Neural crest cell (in vitro differentiated cells): ENCODE data around the gene CDCA3. TPM values are rescaled to one million over a fixed set of nuclear protein-coding genes. Genes with fewer than 3 reads are reported as not detected.
"Not testable (repeated sequence)": the region's sequence is repeated elsewhere in the genome, so short reads cannot be mapped to it uniquely, and the experiment has no call there.

Experiments
- DNase-seq: peaks from one replicate; pipeline ENCODE4 v3.0.0; 2021; ENCODE audit warnings: low read depth, mixed read lengths, low spot score
- H3K27ac Mint-ChIP-seq: one replicate; pipeline ENCODE4 v1.8.0; 2021; ENCODE audit warnings: mild to moderate bottlenecking, mixed read lengths; ENCODE audit not compliant: unreplicated experiment
- H3K27me3 Mint-ChIP-seq: 2 replicates; pipeline ENCODE4 v1.8.0; 2021; ENCODE audit warnings: low read depth, mild to moderate bottlenecking, mixed read lengths
- H3K36me3 Mint-ChIP-seq: 2 replicates; pipeline ENCODE4 v1.8.0; 2021; ENCODE audit warnings: low read depth, mild to moderate bottlenecking, mixed read lengths
- H3K4me1 Mint-ChIP-seq: 2 replicates; pipeline ENCODE4 v1.8.0; 2021; ENCODE audit warnings: mixed read lengths
- H3K4me3 Mint-ChIP-seq: one replicate; pipeline ENCODE4 v1.8.0; 2021; ENCODE audit warnings: mild to moderate bottlenecking, mixed read lengths
- H3K9me3 Mint-ChIP-seq: 2 replicates; pipeline ENCODE4 v1.8.0; 2021; ENCODE audit warnings: mixed read lengths
- total RNA-seq: library from RNA; stranded (reverse); gene quantifications from 2 replicates; pipeline ENCODE4 v1.2.1, GENCODE V29; 2021
- TF ChIP-seq, protein P1 (sequence below): fragments of 200-600 bp; sonication (generic); conservative IDR thresholded peaks from 2 replicates; pipeline ENCODE4 v1.5.0; 2021; ENCODE audit warnings: antibody characterized with exemption, mild to moderate bottlenecking

The CDCA3 gene
- total RNA-seq, 1 donor from 2014 or later, result 71.7 TPM

DNA sequence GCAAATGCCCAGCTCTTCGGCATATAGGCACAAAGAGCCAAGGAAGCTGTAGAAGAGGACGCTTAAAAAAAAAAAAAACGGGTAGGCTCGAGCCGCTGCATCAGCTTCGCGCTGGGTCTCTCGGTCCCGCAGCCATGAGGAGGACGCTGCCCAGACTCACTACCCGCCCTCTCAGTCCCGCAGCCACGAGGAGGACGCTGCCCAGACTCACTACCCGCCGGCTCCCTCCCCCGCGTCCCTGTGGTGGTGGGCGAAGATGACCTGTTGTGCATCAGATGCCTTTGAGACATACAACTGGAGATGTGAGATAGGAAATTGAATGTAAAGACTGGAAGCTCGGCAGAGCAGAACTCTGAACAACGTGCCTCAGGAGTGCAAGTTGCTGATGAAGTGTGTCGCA, 33.5 kb upstream of the CDCA3 start:
- H3K36me3 Mint-ChIP-seq, result peaks cover 3% of the 10 kb centered on the region
- no peak overlapping the region for H3K4me3 Mint-ChIP-seq
- no peak overlapping the region for H3K27ac Mint-ChIP-seq
- H3K27me3 Mint-ChIP-seq, result no peaks in the 10 kb centered on the region
- peaks cover 12% of the 10 kb centered on the region for H3K4me1 Mint-ChIP-seq
- no peak for DNase-seq
- TF ChIP-seq, protein P1, sequence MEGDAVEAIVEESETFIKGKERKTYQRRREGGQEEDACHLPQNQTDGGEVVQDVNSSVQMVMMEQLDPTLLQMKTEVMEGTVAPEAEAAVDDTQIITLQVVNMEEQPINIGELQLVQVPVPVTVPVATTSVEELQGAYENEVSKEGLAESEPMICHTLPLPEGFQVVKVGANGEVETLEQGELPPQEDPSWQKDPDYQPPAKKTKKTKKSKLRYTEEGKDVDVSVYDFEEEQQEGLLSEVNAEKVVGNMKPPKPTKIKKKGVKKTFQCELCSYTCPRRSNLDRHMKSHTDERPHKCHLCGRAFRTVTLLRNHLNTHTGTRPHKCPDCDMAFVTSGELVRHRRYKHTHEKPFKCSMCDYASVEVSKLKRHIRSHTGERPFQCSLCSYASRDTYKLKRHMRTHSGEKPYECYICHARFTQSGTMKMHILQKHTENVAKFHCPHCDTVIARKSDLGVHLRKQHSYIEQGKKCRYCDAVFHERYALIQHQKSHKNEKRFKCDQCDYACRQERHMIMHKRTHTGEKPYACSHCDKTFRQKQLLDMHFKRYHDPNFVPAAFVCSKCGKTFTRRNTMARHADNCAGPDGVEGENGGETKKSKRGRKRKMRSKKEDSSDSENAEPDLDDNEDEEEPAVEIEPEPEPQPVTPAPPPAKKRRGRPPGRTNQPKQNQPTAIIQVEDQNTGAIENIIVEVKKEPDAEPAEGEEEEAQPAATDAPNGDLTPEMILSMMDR, result no peak
- no peaks in the 10 kb centered on the region for H3K9me3 Mint-ChIP-seq

DNA sequence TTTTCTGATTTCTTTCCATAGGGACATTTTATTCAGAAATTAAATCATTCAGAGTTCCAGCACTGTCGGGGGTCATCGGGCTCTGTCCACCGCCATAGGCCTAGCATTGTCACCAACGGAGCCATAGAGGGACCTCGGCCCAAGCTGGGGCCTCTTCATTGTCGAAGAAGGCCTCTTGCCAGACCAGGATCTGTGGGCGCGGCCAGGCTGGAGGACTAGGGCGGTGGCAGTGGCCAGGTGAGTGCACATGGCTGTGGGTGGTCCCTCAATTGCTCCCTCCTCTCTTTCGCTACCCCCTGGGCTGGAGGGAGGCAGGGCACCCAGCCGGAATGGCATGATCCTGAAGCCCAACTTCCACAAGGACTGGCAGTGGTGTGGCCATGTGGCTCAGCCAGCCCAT, 32.6 kb upstream of the CDCA3 start:
- Mint-ChIP-seq H3K36me3 (peaks cover 3% of the 10 kb centered on the region), H3K27ac (no peak overlapping the region), H3K9me3 (no peaks in the 10 kb centered on the region), H3K4me3 (no peak overlapping the region), H3K27me3 (no peaks in the 10 kb centered on the region), H3K4me1 (peaks cover 12% of the 10 kb centered on the region)
- DNase-seq, result no peak
- TF ChIP-seq, protein P1, result no peak

DNA sequence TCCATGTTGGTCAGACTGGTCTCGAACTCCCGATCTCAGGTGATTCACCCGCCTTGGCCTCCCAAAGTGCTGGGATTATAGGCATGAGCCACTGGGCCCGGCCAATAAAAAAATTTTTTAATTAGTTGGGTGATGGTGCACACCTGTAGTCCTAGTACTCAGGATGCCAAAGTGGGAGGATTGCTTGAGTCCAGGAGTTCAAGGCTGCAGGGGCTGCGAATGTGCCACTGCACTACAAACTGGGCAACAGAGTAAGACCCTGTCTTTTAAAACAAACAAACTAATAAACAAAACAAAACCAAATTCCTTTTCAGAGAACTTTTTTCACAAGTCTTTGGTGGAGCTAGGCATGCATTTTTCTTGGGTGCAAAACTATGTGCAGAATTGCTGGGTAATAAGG, 32.2 kb upstream of the CDCA3 start:
- Mint-ChIP-seq H3K9me3 (no peaks in the 10 kb centered on the region), H3K36me3 (peaks cover under 1% of the 10 kb centered on the region), H3K27me3 (no peaks in the 10 kb centered on the region), H3K4me3 (no peak overlapping the region), H3K4me1 (peaks cover 9% of the 10 kb centered on the region), H3K27ac (no peak overlapping the region)
- no peak for DNase-seq
- TF ChIP-seq, protein P1, result no peak

DNA sequence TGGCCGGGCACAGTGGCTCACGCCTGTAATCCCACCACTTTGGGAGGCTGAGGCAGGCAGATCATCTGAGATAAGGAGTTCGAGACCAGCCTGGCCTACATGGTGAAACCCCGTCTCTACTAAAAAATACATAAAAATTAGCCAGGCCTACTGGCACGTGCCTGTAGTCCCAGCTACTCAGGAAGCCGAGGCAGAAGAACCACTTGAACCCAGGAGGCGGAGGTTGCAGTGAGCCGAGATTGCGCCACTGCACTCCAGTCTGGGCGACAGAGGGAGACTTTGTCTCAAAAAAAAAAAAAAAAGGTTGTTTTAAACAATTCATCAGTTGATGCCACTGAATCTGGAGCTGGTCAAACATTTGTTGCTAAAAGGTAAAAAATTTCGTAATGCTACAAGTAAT, 28.7 kb upstream of the CDCA3 start:
- not testable (repeated sequence) for H3K27me3 Mint-ChIP-seq, H3K9me3 Mint-ChIP-seq, H3K4me3 Mint-ChIP-seq, DNase-seq, H3K36me3 Mint-ChIP-seq, H3K27ac Mint-ChIP-seq, H3K4me1 Mint-ChIP-seq

DNA sequence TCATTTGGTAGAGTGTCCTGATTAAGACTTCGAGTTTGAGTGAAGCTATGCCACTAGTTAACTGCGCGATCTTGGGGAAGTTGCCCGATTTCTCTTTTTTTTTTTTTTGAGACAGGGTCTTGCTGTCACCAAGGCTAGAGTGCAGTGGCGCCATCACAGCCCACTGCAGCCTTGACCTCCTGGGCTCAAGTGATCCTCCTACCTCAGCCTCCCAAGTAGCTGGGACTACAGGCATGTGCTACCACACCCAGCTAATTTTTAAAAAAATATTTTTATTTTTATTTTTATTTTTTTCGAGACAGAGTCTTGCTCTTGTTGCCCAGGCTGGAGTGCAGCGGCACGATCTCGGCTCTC, 22.9 kb upstream of the CDCA3 start:
- H3K36me3 Mint-ChIP-seq, result peaks cover 22% of the 10 kb centered on the region
- not testable (repeated sequence) for H3K9me3 Mint-ChIP-seq, H3K27ac Mint-ChIP-seq, DNase-seq, H3K27me3 Mint-ChIP-seq
- peaks cover 36% of the 10 kb centered on the region for H3K4me1 Mint-ChIP-seq
- H3K4me3 Mint-ChIP-seq, result peak overlapping the region; percentile 97

DNA sequence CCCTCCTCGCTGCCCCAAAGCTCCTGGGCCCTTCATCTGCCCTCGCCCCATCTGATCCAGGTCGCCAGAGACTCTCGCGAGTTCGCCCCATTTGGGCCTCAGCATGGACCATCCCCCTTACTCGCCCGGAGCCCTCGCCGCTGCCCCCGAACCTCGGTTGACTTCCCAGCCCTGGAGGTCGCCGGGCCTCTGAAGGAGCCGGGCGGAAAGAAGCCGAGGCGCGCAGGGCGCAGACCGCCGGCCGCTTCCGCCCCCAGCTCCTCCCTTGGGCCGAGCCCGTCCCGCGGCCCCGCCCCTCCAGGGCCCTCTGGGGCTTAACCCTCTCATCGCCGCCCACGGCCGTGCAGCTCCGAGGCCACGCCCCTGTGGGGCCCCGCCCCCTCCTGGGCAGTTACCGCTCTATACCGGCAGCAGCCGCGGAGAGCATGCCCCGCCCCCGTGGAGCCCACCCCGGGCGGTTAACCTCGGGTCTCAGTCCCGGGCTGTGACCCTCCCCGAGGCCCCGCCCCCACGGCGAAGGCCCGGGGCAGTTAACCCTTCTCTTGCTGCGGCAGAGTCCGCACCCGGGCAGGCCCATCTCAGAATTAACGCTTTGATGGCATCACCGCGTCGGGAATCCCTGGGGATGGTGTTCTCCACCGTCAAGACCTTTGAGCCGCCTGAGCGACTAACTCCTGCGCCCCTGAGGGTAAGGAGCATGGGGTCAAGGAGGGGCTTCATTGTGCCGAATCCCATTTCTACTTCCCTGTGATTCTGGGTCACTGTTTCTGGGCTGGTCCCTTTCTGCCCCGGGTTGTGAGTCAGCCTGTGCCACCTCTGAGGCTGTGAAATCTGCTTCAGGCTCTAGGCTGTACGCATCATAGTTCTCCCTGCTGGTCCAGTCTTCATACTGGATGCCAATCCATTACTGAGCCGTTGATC, 22.3 kb upstream of the CDCA3 start, which contains the start of gene SPSB2:
Gene SPSB2, minus strand, starts transcription at position 210 of the 921 bp plus-strand sequence. CDS start 402 bp downstream, outside the sequence.
- H3K4me3 Mint-ChIP-seq, result peak within 1 kb of the TSS; percentile 97
- peaks cover 42% of the 10 kb centered on the region for H3K4me1 Mint-ChIP-seq
- TF ChIP-seq, protein P1, result no peak
- peaks cover 26% of the 10 kb centered on the region for H3K36me3 Mint-ChIP-seq
- H3K9me3 Mint-ChIP-seq, result no peaks in the 10 kb centered on the region
- H3K27ac Mint-ChIP-seq, result peak within 1 kb of the TSS; percentile 50
- peaks cover 15% of the 10 kb centered on the region for H3K27me3 Mint-ChIP-seq
- peak; percentile 100 for DNase-seq
